Measurements from ENCODE around the gene NOS3. TPM values are rescaled to one million over a fixed set of nuclear protein-coding genes. Genes with fewer than 3 reads are reported as not detected.

NOS3 gene
- total RNA-seq, 2 experiments from 2014 or later: 9.1 to 9.7 TPM

Other genes with a start within 250 kb of the NOS3 start
- gene TMEM176B, start 190.7 kb upstream of the NOS3 start, total RNA-seq: not detected
- gene TMEM176A, start 190.2 kb upstream of the NOS3 start, total RNA-seq: not detected
- gene AOC1, start 138.5 kb upstream of the NOS3 start, total RNA-seq: not detected
- gene KCNH2, start 12.7 kb upstream of the NOS3 start, total RNA-seq: under 1 TPM; 0.11 to 0.13 TPM
- gene ATG9B, start 33.5 kb downstream of the NOS3 start, total RNA-seq: 1 to 10 TPM; 6.3 to 7.7 TPM
- gene ABCB8, start 37.4 kb downstream of the NOS3 start, total RNA-seq: 10 to 100 TPM; 55.8 to 56.4 TPM
- gene ASIC3, start 57.5 kb downstream of the NOS3 start, total RNA-seq: 1 to 10 TPM; 2.9 to 3.6 TPM
- gene CDK5, start 66.9 kb downstream of the NOS3 start, total RNA-seq: 10 to 100 TPM; 19.0 to 21.2 TPM
- 100 to 1,000 TPM; 118 to 120 TPM for gene SLC4A2, start 68.6 kb downstream of the NOS3 start, total RNA-seq
- gene FASTK, start 89.8 kb downstream of the NOS3 start, total RNA-seq: 10 to 100 TPM; 78.3 to 84.4 TPM
- gene TMUB1, start 92.5 kb downstream of the NOS3 start, total RNA-seq: 10 to 100 TPM; 77.4 to 79.7 TPM
- 10 to 100 TPM; 41.2 to 48.5 TPM for gene AGAP3, start 95.5 kb downstream of the NOS3 start, total RNA-seq
- not detected for gene GBX1, start 176.7 kb downstream of the NOS3 start, total RNA-seq
- not detected for gene ASB10, start 196.2 kb downstream of the NOS3 start, total RNA-seq
- not detected for gene H2BK1, start 219.5 kb downstream of the NOS3 start, total RNA-seq
- 10 to 100 TPM; 86.5 to 96.8 TPM for gene ABCF2, start 236.2 kb downstream of the NOS3 start, total RNA-seq
- gene CHPF2, start 241.5 kb downstream of the NOS3 start, total RNA-seq: 10 to 100 TPM; 34.4 to 35.0 TPM